NT2/D1 (cell line): ENCODE measurements around the gene NOTCH2.

ENCODE experiments used
- SUZ12 ChIP-seq: IDR thresholded peaks from 2 replicates; pipeline ENCODE4 v1.6.1; 2011; ENCODE audit not compliant: insufficient read length, insufficient read depth; ENCODE audit errors: extremely low read depth
- YY1 ChIP-seq: IDR thresholded peaks from 2 replicates; pipeline ENCODE4 v1.6.1; 2011; ENCODE audit not compliant: insufficient read length, insufficient read depth

GRCh38 chr1:119940697-119941096 is 128.8 kb downstream of the NOTCH2 start:
- TF ChIP-seq YY1 (no peak), SUZ12 (no peak)
